Progenitor cell of endocrine pancreas (in vitro differentiated cells): ENCODE data around the gene TNFRSF18. TPM values are rescaled to one million over a fixed set of nuclear protein-coding genes. Genes with fewer than 3 reads are reported as not detected.

ENCODE experiments used
- DNase-seq: peaks from one replicate; pipeline ENCODE4 v3.0.0; 2021; ENCODE audit warnings: low spot score; ENCODE audit not compliant: unreplicated experiment
- H3K27ac Mint-ChIP-seq: 2 replicates; pipeline ENCODE4 v1.8.0; 2021; ENCODE audit warnings: mild to moderate bottlenecking, moderate library complexity, mixed read lengths
- H3K27me3 Mint-ChIP-seq: 2 replicates; pipeline ENCODE4 v1.8.0; 2021; ENCODE audit warnings: mixed read lengths
- H3K36me3 Mint-ChIP-seq: 2 replicates; pipeline ENCODE4 v1.8.0; 2022; ENCODE audit warnings: mixed read lengths; ENCODE audit not compliant: insufficient read depth
- H3K4me1 Mint-ChIP-seq: 2 replicates; pipeline ENCODE4 v1.8.0; 2021; ENCODE audit warnings: low read depth, mixed read lengths
- H3K4me3 Mint-ChIP-seq: 2 replicates; pipeline ENCODE4 v1.8.0; 2021; ENCODE audit warnings: low read depth, mild to moderate bottlenecking, moderate library complexity, mixed read lengths
- H3K9me3 Mint-ChIP-seq: 2 replicates; pipeline ENCODE4 v1.8.0; 2021; ENCODE audit warnings: low read depth, mixed read lengths
- total RNA-seq: library from RNA; stranded (reverse); gene quantifications from 2 replicates; pipeline ENCODE4 v1.2.1, GENCODE V29; 2021
- TF ChIP-seq, protein P1 (sequence below): fragments of 200-600 bp; sonication (generic); IDR thresholded peaks from one replicate; pipeline ENCODE4 v1.5.0; 2021; ENCODE audit warnings: antibody characterized with exemption, mild to moderate bottlenecking; ENCODE audit not compliant: unreplicated experiment

The TNFRSF18 gene
- total RNA-seq, 1 donor from 2014 or later = 0.48 TPM

DNA sequence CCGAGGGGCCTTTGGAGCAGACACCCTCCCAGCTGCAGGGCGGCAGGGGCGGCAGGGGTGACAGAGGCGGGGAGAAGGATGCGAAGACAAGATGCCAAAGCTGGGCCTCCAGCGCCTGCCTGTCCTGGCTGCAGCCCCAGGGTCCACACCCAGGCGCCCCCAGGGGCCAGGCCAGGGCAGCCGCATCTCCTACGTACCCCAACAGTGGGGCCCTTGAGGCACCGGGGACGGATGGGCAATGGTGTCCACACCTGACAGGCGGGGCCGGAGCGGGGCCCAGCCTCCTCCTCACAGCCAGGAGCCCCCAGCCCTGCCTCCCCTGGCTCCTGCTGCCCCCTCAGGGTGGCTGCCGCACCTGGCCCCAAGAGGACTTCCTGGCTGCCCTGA lies 32.8 kb upstream of the TNFRSF18 start:
- no peaks in the 10 kb centered on the region for H3K9me3 Mint-ChIP-seq
- H3K27me3 Mint-ChIP-seq = no peaks in the 10 kb centered on the region
- TF ChIP-seq, protein P1, sequence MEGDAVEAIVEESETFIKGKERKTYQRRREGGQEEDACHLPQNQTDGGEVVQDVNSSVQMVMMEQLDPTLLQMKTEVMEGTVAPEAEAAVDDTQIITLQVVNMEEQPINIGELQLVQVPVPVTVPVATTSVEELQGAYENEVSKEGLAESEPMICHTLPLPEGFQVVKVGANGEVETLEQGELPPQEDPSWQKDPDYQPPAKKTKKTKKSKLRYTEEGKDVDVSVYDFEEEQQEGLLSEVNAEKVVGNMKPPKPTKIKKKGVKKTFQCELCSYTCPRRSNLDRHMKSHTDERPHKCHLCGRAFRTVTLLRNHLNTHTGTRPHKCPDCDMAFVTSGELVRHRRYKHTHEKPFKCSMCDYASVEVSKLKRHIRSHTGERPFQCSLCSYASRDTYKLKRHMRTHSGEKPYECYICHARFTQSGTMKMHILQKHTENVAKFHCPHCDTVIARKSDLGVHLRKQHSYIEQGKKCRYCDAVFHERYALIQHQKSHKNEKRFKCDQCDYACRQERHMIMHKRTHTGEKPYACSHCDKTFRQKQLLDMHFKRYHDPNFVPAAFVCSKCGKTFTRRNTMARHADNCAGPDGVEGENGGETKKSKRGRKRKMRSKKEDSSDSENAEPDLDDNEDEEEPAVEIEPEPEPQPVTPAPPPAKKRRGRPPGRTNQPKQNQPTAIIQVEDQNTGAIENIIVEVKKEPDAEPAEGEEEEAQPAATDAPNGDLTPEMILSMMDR = no peak
- H3K4me3 Mint-ChIP-seq = no peak overlapping the region
- H3K36me3 Mint-ChIP-seq = peaks cover 4% of the 10 kb centered on the region
- DNase-seq = no peak
- no peak overlapping the region for H3K27ac Mint-ChIP-seq
- H3K4me1 Mint-ChIP-seq = peaks cover 3% of the 10 kb centered on the region

DNA sequence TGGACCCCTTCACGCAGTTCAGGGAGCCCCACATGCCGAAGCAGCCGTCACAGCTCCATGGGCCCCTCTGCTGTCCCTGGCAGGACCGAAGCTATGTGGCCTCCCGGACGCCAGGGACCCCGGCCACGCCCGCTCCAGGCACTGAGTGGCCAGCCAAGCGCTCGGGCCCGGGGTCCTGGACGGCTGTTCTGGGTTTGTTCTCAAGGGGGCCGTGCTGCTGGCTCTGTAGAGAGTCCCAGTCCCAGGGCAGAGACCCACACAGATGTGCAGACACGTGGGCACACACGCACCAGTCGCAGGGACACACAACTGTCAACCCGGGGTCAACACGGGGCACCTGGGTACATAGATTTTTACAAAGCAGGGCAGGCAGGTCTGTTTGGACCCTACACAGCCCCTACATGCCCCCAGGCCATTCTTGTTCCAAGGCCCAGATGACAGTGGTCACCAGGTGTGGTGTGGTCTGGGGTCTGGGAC lies 32.3 kb upstream of the TNFRSF18 start:
- no peaks in the 10 kb centered on the region for H3K9me3 Mint-ChIP-seq

DNA sequence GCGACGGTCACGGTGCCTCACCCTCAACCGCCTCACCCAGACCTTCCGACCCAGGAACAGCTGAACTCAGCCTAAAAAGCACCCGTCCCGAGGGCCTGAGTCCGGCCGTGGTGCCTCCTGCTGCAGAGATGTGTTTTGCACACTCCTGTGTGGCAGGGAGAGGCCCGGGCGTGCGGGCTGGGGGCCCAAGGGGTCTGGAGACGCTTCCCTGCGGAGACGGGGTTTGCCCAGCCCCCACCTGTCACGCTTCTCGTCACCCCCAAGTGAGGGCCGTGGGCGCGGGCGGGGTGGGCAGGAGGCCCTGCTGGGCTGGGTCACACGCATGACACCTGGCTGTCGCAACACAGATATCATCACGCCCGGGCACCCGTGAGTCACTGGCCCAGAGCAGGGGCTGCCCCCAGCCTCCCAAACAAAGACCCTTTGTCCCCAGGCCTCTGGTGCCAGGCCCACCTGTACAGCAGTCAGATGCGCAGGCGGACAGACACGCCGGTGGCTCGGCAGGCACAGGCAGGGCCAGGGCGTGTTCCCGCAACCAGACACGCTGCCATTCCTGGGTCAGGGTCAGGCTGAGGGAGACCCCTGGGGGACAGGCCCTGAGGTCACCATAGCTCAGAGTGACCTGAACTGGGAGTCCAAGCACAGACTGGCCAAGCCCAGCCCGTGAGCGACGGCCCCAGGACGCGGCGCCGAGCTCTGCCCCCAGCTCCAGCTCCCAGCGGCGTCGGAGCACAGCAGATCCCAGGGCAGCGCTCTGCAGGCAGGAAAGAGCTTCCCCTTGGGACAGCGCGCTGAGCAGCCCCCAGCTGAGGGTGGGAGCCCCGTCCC lies 31.7 kb upstream of the TNFRSF18 start:
- no peaks in the 10 kb centered on the region for H3K27me3 Mint-ChIP-seq
- peaks cover 3% of the 10 kb centered on the region for H3K9me3 Mint-ChIP-seq
- peaks cover 11% of the 10 kb centered on the region for H3K36me3 Mint-ChIP-seq
- H3K4me1 Mint-ChIP-seq = peaks cover 9% of the 10 kb centered on the region
- no peak overlapping the region for H3K4me3 Mint-ChIP-seq
- TF ChIP-seq, protein P1 = no peak
- no peak overlapping the region for H3K27ac Mint-ChIP-seq
- DNase-seq = no peak

More for the DNA sequence above, 32.3 kb upstream of the TNFRSF18 start:
- no peak for DNase-seq
- H3K4me1 Mint-ChIP-seq = peaks cover 5% of the 10 kb centered on the region
- H3K27me3 Mint-ChIP-seq = no peaks in the 10 kb centered on the region
- H3K4me3 Mint-ChIP-seq = no peak overlapping the region
- TF ChIP-seq, protein P1 = no peak
- H3K27ac Mint-ChIP-seq = no peak overlapping the region
- peaks cover 7% of the 10 kb centered on the region for H3K36me3 Mint-ChIP-seq

DNA sequence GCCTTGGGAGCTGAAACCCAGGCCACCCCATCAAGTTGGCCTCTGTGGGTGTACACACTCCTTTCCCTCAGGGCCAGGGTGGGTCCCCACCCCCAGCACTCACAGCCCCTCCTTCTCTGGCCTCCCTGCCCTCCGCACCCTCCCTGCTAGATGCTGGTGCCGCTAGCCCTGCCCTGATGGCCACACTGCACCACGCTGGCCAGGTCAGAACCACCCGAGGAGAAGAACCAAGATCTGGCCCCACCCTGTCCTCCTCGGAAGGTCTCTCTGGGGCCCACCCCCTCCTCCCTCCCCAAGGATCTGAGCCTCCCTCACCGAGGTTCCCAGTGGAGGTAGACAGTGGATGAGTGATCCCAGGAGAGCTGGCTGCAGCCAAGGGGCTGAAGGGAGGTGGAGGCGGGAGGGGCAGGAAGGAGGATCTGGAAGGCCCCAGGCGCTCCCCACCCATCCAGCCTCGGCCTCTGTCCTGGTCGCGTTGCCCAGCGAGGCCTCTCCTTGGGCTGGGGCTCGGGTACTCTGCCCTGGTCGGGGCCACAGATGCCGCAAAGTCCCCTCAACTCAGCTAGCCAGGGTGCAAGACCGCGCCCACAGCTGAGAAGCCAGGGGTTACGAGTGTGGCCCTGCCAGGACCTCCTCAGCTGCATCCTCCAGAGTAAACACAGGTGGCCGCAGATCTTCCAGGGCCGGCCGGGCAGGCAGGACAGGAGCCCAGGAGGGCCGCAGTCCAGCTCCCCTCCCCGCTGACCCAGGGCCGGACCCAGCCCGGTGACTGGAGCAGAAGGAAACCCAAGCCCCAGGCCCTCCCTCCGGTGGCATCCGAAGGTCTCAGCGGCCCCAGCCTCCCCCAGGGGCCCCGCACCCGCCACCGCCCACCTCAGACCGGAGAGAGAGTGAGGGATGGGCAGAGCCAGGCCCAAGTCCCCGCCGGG lies 30.8 kb upstream of the TNFRSF18 start:
- peaks cover 11% of the 10 kb centered on the region for H3K36me3 Mint-ChIP-seq
- DNase-seq = no peak

More for the DNA sequence above, 30.8 kb upstream of the TNFRSF18 start:
- TF ChIP-seq, protein P1 = no peak
- peak overlapping the region; percentile 62 for H3K27ac Mint-ChIP-seq
- H3K27me3 Mint-ChIP-seq = no peaks in the 10 kb centered on the region
- H3K4me3 Mint-ChIP-seq = no peak overlapping the region
- peaks cover 9% of the 10 kb centered on the region for H3K4me1 Mint-ChIP-seq
- H3K9me3 Mint-ChIP-seq = peaks cover 3% of the 10 kb centered on the region
